ENCODE data around the gene ISCU.
"Not testable (repeated sequence)": the region's sequence is repeated elsewhere in the genome, so short reads cannot be mapped to it uniquely, and the experiment has no call there.

Gene ISCU

GRCh38 chr12:108589840-108590229 lies 27.4 kb downstream of the ISCU start:
- Histone ChIP-seq H3K4me2 (ENCODE audit: low read depth, low read length, poor library complexity, severe bottlenecking) (no peak overlapping the region), H3K9me2 (replicated peaks; ENCODE audit: insufficient read depth, low read length) (no peaks in the 10 kb centered on the region), H3K36me3 (ENCODE audit: low read length) (no peaks in the 10 kb centered on the region), H3K79me2 (ENCODE audit: insufficient read depth, low read length) (no peaks in the 10 kb centered on the region), H4K20me1 (ENCODE audit: low read depth, low read length) (no peaks in the 10 kb centered on the region), H3K4me3 (ENCODE audit: insufficient read depth, low read length, poor library complexity, severe bottlenecking) (no peak overlapping the region), H3K9me3 (ENCODE audit: insufficient read depth, low read length) (no peaks in the 10 kb centered on the region), H3F3A (ENCODE audit: insufficient read depth) (no peaks in the 10 kb centered on the region), H3K27ac (ENCODE audit: low read depth, low read length) (no peak overlapping the region), H2AFZ (ENCODE audit: low read depth, low read length, severe bottlenecking) (no peak overlapping the region), H3K9ac (ENCODE audit: low read length) (no peak overlapping the region), H3K27me3 (ENCODE audit: low read length) (no peaks in the 10 kb centered on the region)
- TF ChIP-seq EZH2phosphoT487 (conservative IDR thresholded peaks at IDR 0.05; ENCODE audit: low read length) = no peak
- TF ChIP-seq CTCF (IDR thresholded peaks at IDR 0.05; ENCODE audit: insufficient read depth, low read length, poor library complexity, severe bottlenecking) = no peak

GRCh38 chr12:108590463-108590862 lies 28.1 kb downstream of the ISCU start:
- H3F3A ChIP-seq (ENCODE audit: insufficient read depth); H3K9me2 ChIP-seq (replicated peaks; ENCODE audit: insufficient read depth, low read length); H3K4me2 ChIP-seq (ENCODE audit: low read depth, low read length, poor library complexity, severe bottlenecking); H3K9ac ChIP-seq (ENCODE audit: low read length); H3K79me2 ChIP-seq (ENCODE audit: insufficient read depth, low read length); H3K27me3 ChIP-seq (ENCODE audit: low read length); H3K36me3 ChIP-seq (ENCODE audit: low read length); H3K9me3 ChIP-seq (ENCODE audit: insufficient read depth, low read length); H4K20me1 ChIP-seq (ENCODE audit: low read depth, low read length); H3K4me3 ChIP-seq (ENCODE audit: insufficient read depth, low read length, poor library complexity, severe bottlenecking); H2AFZ ChIP-seq (ENCODE audit: low read depth, low read length, severe bottlenecking); H3K27ac ChIP-seq (ENCODE audit: low read depth, low read length): not testable (repeated sequence)

- no peaks in the 10 kb centered on the region for H3F3A ChIP-seq (ENCODE audit: insufficient read depth)
Observed at GRCh38 chr12:108591267-108591980, 29.0 kb downstream of the ISCU start.

More at GRCh38 chr12:108591267-108591980, 29.0 kb downstream of the ISCU start:
- H3K27me3 ChIP-seq (ENCODE audit: low read length) = no peaks in the 10 kb centered on the region
- H3K27ac ChIP-seq (ENCODE audit: low read depth, low read length) = no peak overlapping the region
- no peak overlapping the region for H3K4me2 ChIP-seq (ENCODE audit: low read depth, low read length, poor library complexity, severe bottlenecking)
- no peaks in the 10 kb centered on the region for H3K9me2 ChIP-seq (replicated peaks; ENCODE audit: insufficient read depth, low read length)
- no peaks in the 10 kb centered on the region for H3K79me2 ChIP-seq (ENCODE audit: insufficient read depth, low read length)
- TF ChIP-seq EZH2phosphoT487 (conservative IDR thresholded peaks at IDR 0.05; ENCODE audit: low read length) (no peak), CTCF (IDR thresholded peaks at IDR 0.05; ENCODE audit: insufficient read depth, low read length, poor library complexity, severe bottlenecking) (no peak)
- H2AFZ ChIP-seq (ENCODE audit: low read depth, low read length, severe bottlenecking) = no peak overlapping the region
- no peak overlapping the region for H3K9ac ChIP-seq (ENCODE audit: low read length)
- no peaks in the 10 kb centered on the region for H3K36me3 ChIP-seq (ENCODE audit: low read length)
- H3K4me3 ChIP-seq (ENCODE audit: insufficient read depth, low read length, poor library complexity, severe bottlenecking) = no peak overlapping the region
- H3K9me3 ChIP-seq (ENCODE audit: insufficient read depth, low read length) = no peaks in the 10 kb centered on the region
- no peaks in the 10 kb centered on the region for H4K20me1 ChIP-seq (ENCODE audit: low read depth, low read length)
